Mesodermal cell (in vitro differentiated cells): ENCODE data around the gene TMLHE. TPM values are rescaled to one million over a fixed set of nuclear protein-coding genes. Genes with fewer than 3 reads are reported as not detected.
"Not testable (repeated sequence)": the region's sequence is repeated elsewhere in the genome, so short reads cannot be mapped to it uniquely, and the experiment has no call there.

Experiments
- H3K27ac ChIP-seq: 2 replicates; pipeline ENCODE4 v1.7.0; 2013; ENCODE audit warnings: mild to moderate bottlenecking, low read depth, low read length, moderate library complexity; ENCODE audit not compliant: severe bottlenecking
- H3K36me3 ChIP-seq: 2 replicates; pipeline ENCODE4 v1.7.1; 2013; ENCODE audit warnings: mild to moderate bottlenecking, low read length, moderate library complexity; ENCODE audit not compliant: control insufficient read depth, insufficient read depth
- H3K4me1 ChIP-seq: one replicate; pipeline ENCODE4 v1.7.1; 2013; ENCODE audit warnings: mild to moderate bottlenecking, low read length; ENCODE audit not compliant: insufficient read depth, control insufficient read depth, poor library complexity, severe bottlenecking
- H3K4me3 ChIP-seq: 2 replicates; pipeline ENCODE4 v1.7.0; 2013; ENCODE audit warnings: low read length, control low read depth, mild to moderate bottlenecking; ENCODE audit not compliant: insufficient read depth, poor library complexity, severe bottlenecking; ENCODE audit errors: extremely low read depth
- H3K9me3 ChIP-seq: 2 replicates; pipeline ENCODE4 v1.7.1; 2013; ENCODE audit warnings: mild to moderate bottlenecking, low read length, moderate library complexity; ENCODE audit not compliant: control insufficient read depth
- WGBS, 2 experiments: methylation state at CpG; one replicate each; pipeline ENCODE4 v1.1.5; 2013; ENCODE audit warnings: missing lambda C conversion rate in 2 of 2; ENCODE audit not compliant: insufficient coverage in 2 of 2; 5-methylcytosine and 5-hydroxymethylcytosine counted together
- polyA plus RNA-seq, 2 experiments: library from polyadenylated mRNA; stranded (reverse); fragments of 50-300 nt; gene quantifications; one replicate each; pipeline ENCODE4 v1.2.3, GENCODE V29; 2013

TMLHE gene
- polyA plus RNA-seq (2013, experiment 1 of 2): 24.6 TPM
- 21.2 TPM for polyA plus RNA-seq (2013, experiment 2 of 2)

GRCh38 chrX:155612312-155613224 lies at the start of gene TMLHE, which contains the start of gene SPRY3:
Gene TMLHE, minus strand, starts transcription at chrX:155612952. Its CDS starts 67,676 bp downstream, at chrX:155545276.
Gene SPRY3, plus strand, starts transcription at chrX:155612586.
- Histone ChIP-seq H3K4me3 (peak within 1 kb of the TSS; percentile 58), H3K4me1 (peaks cover 7% of the 10 kb centered on the region), H3K27ac (peak within 1 kb of the TSS; percentile 88), H3K9me3 (no peaks in the 10 kb centered on the region), H3K36me3 (no peaks in the 10 kb centered on the region)
- 11 to 14% methylated on average over 12 to 15 of the region's 50 CpGs for WGBS, 2 experiments

DNA sequence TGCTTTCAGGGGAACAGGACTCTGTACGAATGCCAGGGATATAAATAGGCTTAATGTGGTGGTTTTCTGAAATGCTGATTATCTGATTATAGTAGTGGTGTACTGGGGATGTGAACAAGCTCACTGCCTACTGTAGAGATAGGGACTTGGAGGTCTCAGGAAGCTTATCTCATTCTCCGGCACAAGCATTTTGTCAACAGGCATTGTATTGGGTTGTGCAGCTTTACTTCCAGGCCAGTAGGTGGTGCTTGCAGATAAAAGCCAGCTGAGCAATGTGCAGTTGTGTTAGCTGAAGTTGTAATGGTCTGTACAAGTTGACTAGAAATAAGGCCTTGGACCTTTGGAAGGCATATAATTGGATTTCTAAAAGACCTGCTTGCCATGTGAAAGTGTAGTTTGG lies 49.5 kb upstream of the TMLHE start:
- H3K4me3 ChIP-seq: no peak overlapping the region
- no peaks in the 10 kb centered on the region for H3K9me3 ChIP-seq
- H3K36me3 ChIP-seq: no peaks in the 10 kb centered on the region
- 71 to 100% methylated on average over 1 of the region's 2 CpGs for WGBS, 2 experiments
- no peaks in the 10 kb centered on the region for H3K4me1 ChIP-seq
- H3K27ac ChIP-seq: no peak overlapping the region

DNA sequence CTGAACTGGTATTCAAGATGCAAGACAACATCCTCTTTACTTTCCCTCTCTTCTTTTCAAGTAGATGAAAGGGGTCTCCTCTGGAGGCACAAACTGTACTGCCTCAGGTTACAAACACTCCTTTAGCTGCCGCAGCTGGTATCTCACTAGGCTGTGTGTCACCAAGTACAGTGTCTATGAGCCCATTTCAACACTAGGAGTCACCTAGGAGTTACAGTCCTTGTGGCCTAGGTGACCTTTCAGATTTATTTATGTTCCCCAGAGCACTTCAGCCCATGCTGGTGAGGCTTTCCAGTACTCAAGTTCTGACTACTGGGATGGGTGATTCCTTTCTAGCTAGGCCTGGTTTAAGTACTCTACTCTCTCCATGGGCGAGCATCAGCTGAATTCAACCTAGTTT lies 32.4 kb upstream of the TMLHE start:
- Histone ChIP-seq H3K36me3 (no peaks in the 10 kb centered on the region), H3K4me3 (no peak overlapping the region), H3K9me3 (no peaks in the 10 kb centered on the region), H3K27ac (no peak overlapping the region), H3K4me1 (no peaks in the 10 kb centered on the region)
- WGBS, 2 experiments: 100% methylated on average over 1 of the region's 2 CpGs

- H3K9me3 ChIP-seq: no peaks in the 10 kb centered on the region
- no CpG with 5 or more reads among the region's 2 CpGs for WGBS, 2 experiments
- no peak overlapping the region for H3K4me3 ChIP-seq
- H3K4me1 ChIP-seq: no peaks in the 10 kb centered on the region
- no peak overlapping the region for H3K27ac ChIP-seq
- no peaks in the 10 kb centered on the region for H3K36me3 ChIP-seq
Measured at GRCh38 chrX:155643240-155643639, 30.5 kb upstream of the TMLHE start.

DNA sequence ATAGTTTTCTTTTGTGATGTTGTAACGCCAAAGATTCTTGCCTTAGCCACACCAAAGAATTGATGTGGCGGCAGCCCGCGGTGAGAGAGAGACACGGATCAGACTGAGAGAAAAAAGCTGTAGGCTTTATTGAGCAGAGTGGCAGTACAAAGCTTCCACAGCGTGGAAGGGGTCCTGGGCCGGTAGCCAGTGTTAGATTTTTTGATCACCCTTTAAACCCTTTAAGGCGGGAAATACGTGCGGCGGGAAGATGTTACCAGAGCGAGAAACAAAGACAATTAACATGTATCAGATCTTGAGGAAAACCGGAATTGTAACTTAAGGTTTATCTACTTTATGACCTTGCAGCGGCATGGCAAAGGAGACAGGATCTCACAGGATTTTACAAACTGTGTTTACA lies 28.6 kb upstream of the TMLHE start:
- not testable (repeated sequence) for H3K4me3 ChIP-seq, H3K9me3 ChIP-seq, H3K4me1 ChIP-seq, H3K36me3 ChIP-seq
- H3K27ac ChIP-seq: peak overlapping the region; percentile 89
- WGBS, 2 experiments: 43 to 46% methylated on average over 7 to 12 of the region's 14 CpGs

GRCh38 chrX:155637714-155638113 lies 25.0 kb upstream of the TMLHE start:
- Histone ChIP-seq H3K4me3 (no peak overlapping the region), H3K4me1 (peaks cover 4% of the 10 kb centered on the region), H3K36me3 (no peaks in the 10 kb centered on the region)

GRCh38 chrX:155635019-155635418 lies 22.3 kb upstream of the TMLHE start:
- H3K36me3 ChIP-seq, H3K9me3 ChIP-seq, H3K4me3 ChIP-seq, H3K4me1 ChIP-seq, H3K27ac ChIP-seq: not testable (repeated sequence)
- no CpG with 5 or more reads among the region's 1 CpG for WGBS, 2 experiments

More at GRCh38 chrX:155637714-155638113, 25.0 kb upstream of the TMLHE start:
- Histone ChIP-seq H3K9me3 (no peaks in the 10 kb centered on the region), H3K27ac (no peak overlapping the region)

DNA sequence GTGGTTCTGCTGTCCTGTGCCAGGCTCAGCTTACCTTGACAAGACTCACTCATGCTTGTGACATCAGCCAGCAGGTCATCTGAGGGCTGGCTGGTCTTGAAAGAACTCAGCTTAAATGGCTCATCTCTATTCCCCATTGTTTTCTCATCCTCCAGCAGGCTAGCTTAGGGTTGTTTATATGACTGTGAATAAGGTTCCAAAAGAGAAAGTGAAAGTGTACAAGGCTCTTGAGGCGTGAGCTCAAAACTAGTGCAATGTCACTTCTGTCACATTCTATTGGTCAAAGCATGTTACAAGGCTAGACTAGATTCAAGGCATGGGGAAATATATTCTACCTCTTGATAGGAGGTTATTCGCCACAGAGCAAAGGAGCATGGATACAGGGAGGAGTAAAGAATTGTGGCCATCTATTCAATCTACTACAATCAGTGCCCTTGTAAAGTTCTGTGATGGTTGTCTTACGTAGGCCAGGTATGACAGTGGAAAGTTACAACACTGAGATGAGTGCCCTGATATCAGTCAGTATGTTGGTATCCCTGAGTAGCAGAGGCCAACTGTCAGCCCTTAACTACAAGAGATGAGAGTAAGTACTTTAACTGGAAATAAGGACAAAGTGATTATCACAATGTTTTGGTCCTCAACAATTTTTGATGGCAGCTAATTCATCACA lies 19.8 kb upstream of the TMLHE start:
- Histone ChIP-seq H3K36me3 (no peaks in the 10 kb centered on the region), H3K4me1 (peaks cover 3% of the 10 kb centered on the region)
- 100% methylated on average over 1 of the region's 3 CpGs; no CpG with 5 or more reads in 1 of the 2 experiments for WGBS, 2 experiments

DNA sequence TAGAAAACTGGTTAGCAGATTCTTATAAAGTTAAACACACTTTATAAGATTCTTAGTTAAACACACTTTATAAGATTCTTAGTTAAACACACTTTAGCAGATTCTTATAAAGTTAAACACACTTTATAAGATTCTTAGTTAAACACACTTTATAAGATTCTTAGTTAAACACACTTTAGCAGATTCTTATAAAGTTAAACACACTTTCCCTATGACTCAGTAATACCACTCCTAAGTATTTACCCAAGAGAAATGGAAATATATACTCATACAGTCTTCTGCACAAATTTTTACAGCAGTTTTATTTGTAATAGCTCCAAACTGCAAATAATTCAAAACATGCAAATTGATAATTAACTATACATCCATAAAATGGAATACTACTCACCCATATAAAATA lies 7.4 kb upstream of the TMLHE start:
- not testable (repeated sequence) for H3K4me1 ChIP-seq, H3K9me3 ChIP-seq, H3K27ac ChIP-seq, H3K4me3 ChIP-seq, H3K36me3 ChIP-seq

More for the DNA sequence above, 19.8 kb upstream of the TMLHE start:
- H3K9me3 ChIP-seq: no peaks in the 10 kb centered on the region
- H3K4me3 ChIP-seq: no peak overlapping the region
- no peak overlapping the region for H3K27ac ChIP-seq

DNA sequence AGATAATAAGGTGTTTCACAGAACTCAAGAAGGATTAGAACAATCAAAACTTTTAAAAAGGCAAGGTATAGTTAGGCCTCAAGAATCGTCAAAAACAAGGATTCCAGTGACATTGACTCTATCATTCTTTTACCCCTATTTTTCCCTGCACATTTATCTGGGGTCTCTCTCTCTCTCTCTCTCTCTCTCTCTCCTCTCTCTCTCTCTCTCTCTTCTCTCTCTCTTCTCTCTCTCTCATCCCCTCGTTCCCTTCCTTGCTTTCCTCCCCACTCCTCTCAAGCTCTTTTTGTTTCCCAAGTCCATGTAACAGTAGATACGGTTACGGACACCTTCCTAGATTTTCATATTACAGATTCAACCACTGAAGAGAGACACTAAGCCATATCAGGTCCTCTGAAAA lies 3.2 kb upstream of the TMLHE start:
- Histone ChIP-seq H3K4me1 (peaks cover 7% of the 10 kb centered on the region), H3K27ac (no peak overlapping the region), H3K4me3 (no peak overlapping the region), H3K9me3 (no peaks in the 10 kb centered on the region), H3K36me3 (no peaks in the 10 kb centered on the region)
- WGBS, 2 experiments: 100% methylated on average over 1 of the region's 4 CpGs; no CpG with 5 or more reads in 1 of the 2 experiments
